SK-N-MC (cell line): Measurements from ENCODE around the gene MTG2.

Source experiments
- EZH2 ChIP-seq: fragments of 200-600 bp; sonication (generic); IDR thresholded peaks from one replicate; pipeline ENCODE4 v1.6.1; 2017; ENCODE audit warnings: antibody characterized with exemption
- FOXP2 ChIP-seq: optimal IDR thresholded peaks from 2 replicates; pipeline ENCODE3; 2011; ENCODE audit warnings: mild to moderate bottlenecking, moderate library complexity; ENCODE audit not compliant: insufficient read depth; ENCODE audit errors: extremely low read length, control extremely low read depth
- POLR2AphosphoS5 ChIP-seq: IDR thresholded peaks from 2 replicates; pipeline ENCODE4 v1.6.1; 2012; ENCODE audit warnings: mild to moderate bottlenecking, low read depth, low read length, borderline replicate concordance

DNA sequence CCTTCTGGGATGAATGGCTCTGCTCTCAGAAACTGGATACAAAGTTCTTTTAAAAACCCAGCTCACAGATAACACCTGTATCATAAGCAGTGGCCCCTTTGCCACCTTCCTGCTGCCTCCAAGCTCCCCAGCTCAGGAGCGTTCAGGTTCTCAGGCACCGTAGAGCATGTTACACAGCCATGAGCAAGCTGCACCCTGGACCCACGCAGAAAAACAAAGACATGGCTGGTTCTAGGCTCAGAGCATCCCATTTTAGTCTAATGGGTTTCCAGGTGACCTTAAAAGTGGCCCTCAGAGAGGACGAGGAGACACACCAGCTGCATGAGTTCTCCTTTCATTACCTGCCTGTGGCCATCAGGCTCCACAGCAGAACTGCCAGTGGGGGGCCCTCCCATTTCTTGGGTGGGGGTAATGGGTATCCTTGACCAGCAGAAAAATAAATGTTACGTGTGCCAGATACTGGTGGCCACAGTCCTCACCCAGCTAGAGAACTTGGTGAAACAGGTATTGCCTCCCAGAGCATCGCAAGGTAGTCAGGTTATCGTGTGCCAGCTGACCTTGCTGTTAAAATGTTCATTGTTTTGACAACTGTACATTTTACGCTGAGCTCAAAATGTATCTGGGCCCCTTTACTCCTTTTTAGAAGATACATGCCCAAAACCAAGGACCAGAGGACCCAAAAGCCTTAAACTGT, 47.1 kb upstream of the MTG2 start:
- no peak for TF ChIP-seq EZH2
- no peak; the same call in 1 of the 2 replicates for TF ChIP-seq POLR2AphosphoS5
- TF ChIP-seq FOXP2 = no peak
